HG02642 (cell line): ENCODE measurements around the gene RPL18.
"Not testable (repeated sequence)": the region's sequence is repeated elsewhere in the genome, so short reads cannot be mapped to it uniquely, and the experiment has no call there.

Experiments
- ATAC-seq: cut with Tn5 transposase; IDR thresholded peaks from one replicate; pipeline ENCODE4 v1.9.1; 2021; ENCODE audit warnings: mild to moderate bottlenecking; ENCODE audit not compliant: unreplicated experiment, poor library complexity

RPL18 gene

GRCh38 chr19:48595171-48595570 lies 23.8 kb downstream of the RPL18 start:
- ATAC-seq: no peak

- ATAC-seq: no peak
Observed at GRCh38 chr19:48591021-48591420, 28.0 kb downstream of the RPL18 start.

DNA sequence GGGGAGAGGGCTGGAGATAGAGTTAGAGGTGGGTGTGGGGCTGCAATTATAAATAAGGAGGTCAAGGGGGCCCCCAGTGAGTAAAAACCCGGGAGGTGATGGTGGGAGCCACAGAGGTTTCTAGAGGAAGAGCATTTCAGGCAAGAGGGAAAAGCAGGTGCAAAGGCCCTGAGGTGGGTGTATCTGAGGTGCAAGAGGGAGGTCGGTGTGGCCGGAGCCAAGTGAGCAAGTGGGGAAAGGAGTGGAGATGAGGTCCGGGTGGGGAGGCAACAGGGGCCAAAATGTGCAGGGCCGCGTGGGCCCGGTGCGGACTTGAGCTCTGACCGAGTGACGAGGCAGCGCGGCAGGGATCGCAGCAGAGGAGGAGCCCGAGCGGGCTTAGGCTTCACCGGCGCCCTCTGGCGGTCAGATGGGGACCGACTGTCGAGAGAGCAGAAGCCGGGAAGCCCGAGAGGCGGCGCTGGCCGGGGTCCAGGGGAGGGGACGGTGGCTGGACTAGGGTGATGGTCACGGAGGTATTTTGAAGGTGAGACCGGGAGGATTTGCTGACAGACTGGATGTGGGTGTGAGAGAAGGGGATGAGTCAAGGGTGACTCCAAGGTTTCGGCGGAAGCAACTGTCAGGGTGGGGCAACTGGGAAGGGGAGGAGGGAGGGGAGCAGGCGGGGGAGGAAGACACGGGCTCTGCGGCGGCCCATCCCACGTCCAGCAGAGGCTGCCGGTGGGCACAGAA lies 30.1 kb downstream of the RPL18 start:
- peak; percentile 57 for ATAC-seq

GRCh38 chr19:48587387-48587786 lies 31.6 kb downstream of the RPL18 start:
- no peak for ATAC-seq

DNA sequence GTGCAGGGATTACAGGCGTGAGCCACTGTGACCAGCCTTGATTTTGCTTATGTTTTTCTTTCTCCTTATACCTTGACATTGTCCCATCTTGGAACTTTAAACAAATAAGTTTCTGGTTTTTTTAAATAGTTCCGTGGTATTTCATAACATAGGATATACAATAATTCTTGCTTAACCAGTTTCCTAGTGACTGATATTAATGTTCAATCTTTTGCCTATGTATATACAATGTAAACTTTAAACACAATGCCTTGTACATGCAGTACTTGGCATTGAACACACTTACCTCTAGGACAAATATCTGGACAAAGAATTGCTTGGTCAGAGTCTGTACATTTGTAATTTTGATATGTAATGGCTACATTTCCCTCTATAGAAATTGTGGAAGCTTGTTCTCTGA lies 36.8 kb downstream of the RPL18 start:
- no peak for ATAC-seq

- no peak for ATAC-seq
Observed at GRCh38 chr19:48578891-48579290, 40.1 kb downstream of the RPL18 start.

- not testable (repeated sequence) for ATAC-seq
Observed at GRCh38 chr19:48577908-48578307, 41.1 kb downstream of the RPL18 start.

GRCh38 chr19:48575931-48576622 lies 42.9 kb downstream of the RPL18 start:
- ATAC-seq: no peak

- no peak for ATAC-seq
Observed at GRCh38 chr19:48573163-48573505, 45.8 kb downstream of the RPL18 start.

- ATAC-seq: no peak
Observed at GRCh38 chr19:48571378-48572162, 47.4 kb downstream of the RPL18 start.

GRCh38 chr19:48569814-48570213 lies 49.2 kb downstream of the RPL18 start:
- ATAC-seq: no peak

GRCh38 chr19:48568345-48568886 lies 50.6 kb downstream of the RPL18 start:
- no peak for ATAC-seq
